ENCODE results near the gene SLC1A1.

DNA sequence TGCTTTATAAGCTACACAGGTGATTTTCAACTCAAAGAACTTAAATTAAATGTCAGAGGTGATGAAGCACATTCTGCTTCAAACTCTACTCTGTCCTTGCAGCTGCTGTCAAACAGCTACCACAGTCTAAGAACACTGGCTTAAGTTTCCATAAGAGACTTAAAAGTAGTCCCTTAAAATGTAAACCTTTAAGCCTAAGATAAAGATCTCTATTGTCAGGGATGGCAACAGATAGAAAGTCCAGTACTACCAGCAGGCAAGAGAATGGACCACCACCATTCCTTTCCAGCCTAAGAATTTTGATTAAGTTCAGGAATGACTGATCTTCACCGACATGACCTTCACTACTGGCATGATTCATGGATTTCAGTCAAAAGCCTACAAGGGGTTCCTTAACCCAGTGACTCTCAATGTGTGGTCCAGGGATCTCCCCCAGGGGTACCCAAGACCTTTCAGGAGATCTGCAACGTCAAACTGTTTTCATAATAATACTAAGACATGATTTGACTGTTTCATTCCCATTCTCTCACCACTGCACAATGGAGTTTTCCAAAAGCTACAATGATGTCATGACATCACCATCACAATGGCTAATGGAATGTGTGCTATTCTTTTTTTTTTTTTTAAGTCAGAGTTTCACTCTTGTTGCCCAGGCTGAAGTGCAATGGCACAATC lies 130.8 kb downstream of the SLC1A1 start:
- TF ChIP-seq, protein P1, sequence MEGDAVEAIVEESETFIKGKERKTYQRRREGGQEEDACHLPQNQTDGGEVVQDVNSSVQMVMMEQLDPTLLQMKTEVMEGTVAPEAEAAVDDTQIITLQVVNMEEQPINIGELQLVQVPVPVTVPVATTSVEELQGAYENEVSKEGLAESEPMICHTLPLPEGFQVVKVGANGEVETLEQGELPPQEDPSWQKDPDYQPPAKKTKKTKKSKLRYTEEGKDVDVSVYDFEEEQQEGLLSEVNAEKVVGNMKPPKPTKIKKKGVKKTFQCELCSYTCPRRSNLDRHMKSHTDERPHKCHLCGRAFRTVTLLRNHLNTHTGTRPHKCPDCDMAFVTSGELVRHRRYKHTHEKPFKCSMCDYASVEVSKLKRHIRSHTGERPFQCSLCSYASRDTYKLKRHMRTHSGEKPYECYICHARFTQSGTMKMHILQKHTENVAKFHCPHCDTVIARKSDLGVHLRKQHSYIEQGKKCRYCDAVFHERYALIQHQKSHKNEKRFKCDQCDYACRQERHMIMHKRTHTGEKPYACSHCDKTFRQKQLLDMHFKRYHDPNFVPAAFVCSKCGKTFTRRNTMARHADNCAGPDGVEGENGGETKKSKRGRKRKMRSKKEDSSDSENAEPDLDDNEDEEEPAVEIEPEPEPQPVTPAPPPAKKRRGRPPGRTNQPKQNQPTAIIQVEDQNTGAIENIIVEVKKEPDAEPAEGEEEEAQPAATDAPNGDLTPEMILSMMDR (IDR thresholded peaks at IDR 0.05) = no peak
- TF ChIP-seq ZNF512 (CRISPR knock-in tag; IDR thresholded peaks at IDR 0.05; ENCODE audit: borderline replicate concordance) = no peak
